GM12801 (cell line): Measurements from ENCODE around the gene THSD4.

Source experiments
- TF ChIP-seq, protein P1 (sequence below): IDR thresholded peaks from one replicate; pipeline ENCODE4 v1.5.1; 2011; ENCODE audit warnings: control low read depth; ENCODE audit not compliant: insufficient read length; ENCODE audit errors: extremely low read depth

The THSD4 gene

DNA sequence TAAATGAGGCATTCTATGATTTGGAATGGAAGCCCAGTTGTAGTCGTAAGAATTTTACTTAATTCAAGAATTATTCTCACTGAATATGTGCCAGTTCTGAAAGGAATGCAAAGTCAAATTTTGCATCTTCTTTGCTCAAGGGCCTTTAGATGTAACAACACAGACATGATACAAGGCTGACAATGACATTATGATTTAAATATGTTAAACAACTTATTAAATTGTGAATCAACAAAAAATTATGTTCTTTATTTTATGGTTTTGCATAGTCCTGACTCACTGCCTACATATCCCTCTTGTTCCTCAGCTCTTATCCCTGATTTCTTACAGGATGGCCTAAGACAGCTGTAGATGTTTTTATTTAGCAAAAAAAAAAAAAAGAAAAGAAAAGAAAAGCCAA is 524.2 kb downstream of the THSD4 start:
- TF ChIP-seq, protein P1, sequence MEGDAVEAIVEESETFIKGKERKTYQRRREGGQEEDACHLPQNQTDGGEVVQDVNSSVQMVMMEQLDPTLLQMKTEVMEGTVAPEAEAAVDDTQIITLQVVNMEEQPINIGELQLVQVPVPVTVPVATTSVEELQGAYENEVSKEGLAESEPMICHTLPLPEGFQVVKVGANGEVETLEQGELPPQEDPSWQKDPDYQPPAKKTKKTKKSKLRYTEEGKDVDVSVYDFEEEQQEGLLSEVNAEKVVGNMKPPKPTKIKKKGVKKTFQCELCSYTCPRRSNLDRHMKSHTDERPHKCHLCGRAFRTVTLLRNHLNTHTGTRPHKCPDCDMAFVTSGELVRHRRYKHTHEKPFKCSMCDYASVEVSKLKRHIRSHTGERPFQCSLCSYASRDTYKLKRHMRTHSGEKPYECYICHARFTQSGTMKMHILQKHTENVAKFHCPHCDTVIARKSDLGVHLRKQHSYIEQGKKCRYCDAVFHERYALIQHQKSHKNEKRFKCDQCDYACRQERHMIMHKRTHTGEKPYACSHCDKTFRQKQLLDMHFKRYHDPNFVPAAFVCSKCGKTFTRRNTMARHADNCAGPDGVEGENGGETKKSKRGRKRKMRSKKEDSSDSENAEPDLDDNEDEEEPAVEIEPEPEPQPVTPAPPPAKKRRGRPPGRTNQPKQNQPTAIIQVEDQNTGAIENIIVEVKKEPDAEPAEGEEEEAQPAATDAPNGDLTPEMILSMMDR, result no peak

DNA sequence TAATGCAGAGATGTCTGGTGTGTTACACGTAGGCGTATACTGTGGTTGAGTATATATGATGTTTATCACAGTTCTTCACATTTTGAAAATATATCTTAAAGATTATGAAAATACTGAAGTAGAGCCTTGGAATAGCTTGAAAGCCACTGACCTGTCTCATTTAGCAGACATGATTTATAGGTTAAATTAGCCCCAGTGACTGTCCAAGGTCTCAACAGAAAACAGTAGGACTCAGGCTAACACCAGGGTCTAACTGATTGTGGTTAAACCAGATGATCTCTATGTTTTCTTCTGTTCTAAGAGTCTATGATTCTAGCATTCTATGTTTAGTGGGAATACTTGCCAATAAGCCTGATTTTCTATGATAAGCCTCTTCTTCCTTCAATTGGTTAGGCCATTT is 528.6 kb downstream of the THSD4 start:
- TF ChIP-seq, protein P1, result no peak

DNA sequence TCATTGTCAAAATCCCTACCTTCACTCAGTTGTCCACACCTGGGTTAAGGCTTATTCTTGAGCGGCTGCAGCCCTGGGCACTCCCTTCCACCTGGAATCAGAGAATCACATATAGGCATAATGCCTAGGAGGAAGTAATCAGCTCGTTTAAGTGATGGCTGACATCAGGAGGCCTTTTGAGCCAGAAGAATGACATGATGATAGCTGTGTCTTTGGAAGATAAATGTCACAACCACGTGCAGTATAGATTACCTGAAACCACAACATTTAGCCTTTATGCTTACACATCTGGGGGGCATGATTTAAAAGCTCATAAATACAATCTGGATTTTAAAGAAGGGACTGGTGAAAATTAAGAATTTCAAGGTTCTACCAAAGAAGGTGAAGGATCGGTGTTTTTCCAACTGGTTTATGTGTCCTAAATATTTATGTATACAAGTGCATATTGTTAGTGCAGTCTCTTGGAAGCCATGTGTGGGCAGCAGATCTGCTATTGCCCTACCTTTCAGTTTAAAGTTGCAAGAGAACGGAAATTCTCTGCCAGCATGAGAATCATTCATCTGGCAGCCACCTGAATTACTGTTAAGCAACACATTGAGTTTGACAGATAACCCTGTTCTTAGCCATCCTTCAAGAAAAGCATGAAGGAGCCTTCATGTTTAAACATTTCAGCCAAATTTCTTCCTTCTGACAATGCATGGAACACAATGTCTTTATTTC is 531.7 kb downstream of the THSD4 start:
- TF ChIP-seq, protein P1, result no peak

DNA sequence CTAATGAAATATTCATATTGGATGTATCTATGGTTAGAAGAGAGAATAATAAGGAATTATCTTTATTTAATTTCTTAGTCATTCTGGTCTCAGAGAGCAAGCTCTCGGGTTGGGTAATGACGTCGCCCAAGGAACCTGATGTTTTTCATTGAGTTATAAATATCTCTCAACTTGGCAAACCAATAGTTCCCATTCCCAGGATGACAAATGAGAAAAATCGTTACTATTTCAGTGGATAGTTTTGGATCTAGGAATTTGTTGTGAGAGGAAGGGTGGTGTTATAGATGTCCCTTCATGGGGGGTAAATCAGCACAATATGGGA is 532.2 kb downstream of the THSD4 start:
- TF ChIP-seq, protein P1, result no peak

DNA sequence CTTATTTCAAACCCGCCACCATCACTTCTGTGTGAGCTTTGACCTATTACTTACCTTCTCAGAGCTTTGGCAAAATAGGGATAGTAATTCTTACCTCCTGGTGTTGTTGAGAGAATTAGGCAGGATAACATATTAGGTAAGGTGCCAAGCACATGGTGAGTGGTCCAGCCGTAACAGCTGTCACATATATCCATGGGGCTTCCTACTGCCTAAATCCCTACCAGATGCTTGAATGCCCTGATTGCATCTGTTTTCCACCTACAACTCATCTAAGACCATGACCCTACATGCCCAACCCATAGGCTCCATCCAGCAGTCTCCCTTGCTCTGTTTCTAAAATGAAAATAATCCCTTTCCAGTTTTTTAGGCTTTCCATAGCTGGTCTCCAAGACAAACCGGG is 532.8 kb downstream of the THSD4 start:
- TF ChIP-seq, protein P1, result no peak

DNA sequence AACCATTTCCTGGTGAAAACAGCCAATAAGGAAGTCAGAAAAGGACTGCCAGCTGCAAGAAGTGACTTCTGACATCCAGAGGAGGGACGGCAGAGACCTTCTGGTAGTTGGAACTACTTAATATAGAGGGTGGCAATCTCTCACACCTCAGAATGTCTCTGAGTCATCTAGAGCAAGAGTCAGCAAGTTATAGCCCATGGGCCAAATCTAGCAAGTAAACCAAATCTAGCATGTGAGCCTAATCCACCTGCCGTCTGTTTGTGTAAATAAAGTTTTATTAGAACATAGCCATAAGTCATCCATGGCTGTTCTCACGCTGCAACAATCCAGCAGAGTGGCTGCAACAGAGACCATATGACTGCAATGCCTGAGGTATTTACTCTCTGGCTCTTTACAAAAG is 534.6 kb downstream of the THSD4 start:
- TF ChIP-seq, protein P1, result no peak

DNA sequence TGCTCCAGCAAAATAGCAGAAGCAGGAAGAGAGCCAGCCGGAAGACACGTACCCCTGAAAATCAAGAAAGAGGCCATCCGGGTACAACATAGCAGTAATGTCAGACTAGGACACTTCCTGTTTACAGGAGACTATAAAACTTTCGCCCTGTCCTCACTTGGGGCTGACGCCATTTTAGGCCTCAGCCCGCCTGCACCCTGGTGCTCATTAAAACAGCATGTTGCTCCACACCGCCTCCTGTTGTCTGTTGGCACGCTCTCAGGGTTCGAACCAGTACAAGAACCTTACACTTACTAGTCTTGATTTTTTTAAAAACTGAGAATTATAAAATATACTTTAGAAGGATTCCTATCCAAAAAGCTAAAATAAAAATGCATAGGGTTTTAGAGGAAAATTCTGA is 535.3 kb downstream of the THSD4 start:
- TF ChIP-seq, protein P1, result no peak
